H9 (cell line): ENCODE measurements around the gene MT4. TPM values are rescaled to one million over a fixed set of nuclear protein-coding genes. Genes with fewer than 3 reads are reported as not detected.

ENCODE experiments used
- DNase-seq: peaks from one replicate; pipeline ENCODE4 v3.0.0-alpha.2; 2017
- H2AFZ ChIP-seq: one replicate; pipeline ENCODE4 v1.6.1; 2013; ENCODE audit warnings: mild to moderate bottlenecking, low read length, control low read depth, moderate library complexity
- H2AK5ac ChIP-seq: 2 replicates; pipeline ENCODE4 v1.6.1; 2013; ENCODE audit warnings: low read length, control low read depth, mixed read lengths; ENCODE audit not compliant: insufficient read length
- H2BK120ac ChIP-seq: one replicate; pipeline ENCODE4 v1.6.1; 2013; ENCODE audit warnings: low read depth, mild to moderate bottlenecking, low read length, control low read depth, inconsistent platforms; ENCODE audit not compliant: poor library complexity, severe bottlenecking
- H2BK12ac ChIP-seq: 2 replicates; pipeline ENCODE4 v1.6.1; 2013; ENCODE audit warnings: low read length, control low read depth, mixed read lengths, low read depth; ENCODE audit not compliant: insufficient read length
- H2BK15ac ChIP-seq: 2 replicates; pipeline ENCODE4 v1.6.1; 2013; ENCODE audit warnings: low read depth, low read length, control low read depth
- H2BK20ac ChIP-seq: one replicate; pipeline ENCODE4 v1.6.1; 2013; ENCODE audit warnings: low read depth, mild to moderate bottlenecking, low read length, control low read depth, inconsistent platforms; ENCODE audit not compliant: poor library complexity, severe bottlenecking
- H2BK5ac ChIP-seq: 2 replicates; pipeline ENCODE4 v1.6.1; 2013; ENCODE audit warnings: low read length, control low read depth, mixed read lengths; ENCODE audit not compliant: insufficient read length
- H3K14ac ChIP-seq: 2 replicates; pipeline ENCODE4 v1.6.1; 2013; ENCODE audit warnings: low read length, control low read depth; ENCODE audit not compliant: insufficient read depth
- H3K18ac ChIP-seq: 2 replicates; pipeline ENCODE4 v1.6.1; 2013; ENCODE audit warnings: low read depth, mild to moderate bottlenecking, mixed read lengths, low read length, control low read depth; ENCODE audit not compliant: insufficient read length
- H3K23ac ChIP-seq: 2 replicates; pipeline ENCODE4 v1.6.1; 2013; ENCODE audit warnings: low read length, control low read depth, mixed read lengths, low read depth; ENCODE audit not compliant: insufficient read length
- H3K23me2 ChIP-seq: 2 replicates; pipeline ENCODE4 v1.6.1; 2013; ENCODE audit warnings: low read depth, mild to moderate bottlenecking, mixed read lengths, low read length, control low read depth; ENCODE audit not compliant: insufficient read length, poor library complexity, severe bottlenecking
- H3K27ac ChIP-seq: 2 replicates; pipeline ENCODE4 v1.5.1; 2013; ENCODE audit warnings: low read length, control low read depth, mixed read lengths, low read depth; ENCODE audit not compliant: insufficient read length
- H3K27me3 ChIP-seq: 2 replicates; pipeline ENCODE4 v1.6.1; 2013; ENCODE audit warnings: low read length, control low read depth, inconsistent platforms; ENCODE audit not compliant: insufficient read depth
- H3K4ac ChIP-seq: 2 replicates; pipeline ENCODE4 v1.6.1; 2013; ENCODE audit warnings: low read depth, mild to moderate bottlenecking, control low read depth, inconsistent platforms, low read length, moderate library complexity
- H3K4me1 ChIP-seq: 2 replicates; pipeline ENCODE4 v1.6.1; 2013; ENCODE audit warnings: low read length, control low read depth, inconsistent platforms; ENCODE audit not compliant: insufficient read depth
- H3K4me2 ChIP-seq: 2 replicates; pipeline ENCODE4 v1.6.1; 2013; ENCODE audit warnings: low read length, control low read depth, mixed read lengths; ENCODE audit not compliant: insufficient read length, insufficient read depth
- H3K56ac ChIP-seq: 2 replicates; pipeline ENCODE4 v1.6.1; 2013; ENCODE audit warnings: low read depth, mild to moderate bottlenecking, mixed read lengths, low read length, control low read depth; ENCODE audit not compliant: insufficient read length
- H3K79me1 ChIP-seq: 2 replicates; pipeline ENCODE4 v1.6.1; 2013; ENCODE audit warnings: low read depth, mild to moderate bottlenecking, moderate library complexity, low read length, control low read depth, inconsistent platforms; ENCODE audit not compliant: insufficient read depth, poor library complexity, severe bottlenecking
- H3K79me2 ChIP-seq: 2 replicates; pipeline ENCODE4 v1.6.1; 2013; ENCODE audit warnings: low read length, control low read depth, inconsistent platforms; ENCODE audit not compliant: insufficient read depth
- H3K9ac ChIP-seq: 2 replicates; pipeline ENCODE4 v1.6.1; 2013; ENCODE audit warnings: low read length, control low read depth, mixed read lengths; ENCODE audit not compliant: insufficient read length; ENCODE audit errors: extremely low read depth
- H3K9me3 ChIP-seq: one replicate; pipeline ENCODE4 v1.6.1; 2013; ENCODE audit warnings: low read depth, low read length, inconsistent platforms; ENCODE audit not compliant: control insufficient read depth
- H3T11ph ChIP-seq: one replicate; pipeline ENCODE4 v1.6.1; 2013; ENCODE audit warnings: mild to moderate bottlenecking, low read length, control low read depth, inconsistent platforms
- H4K20me1 ChIP-seq: one replicate; pipeline ENCODE4 v1.6.1; 2013; ENCODE audit not compliant: control insufficient read depth, insufficient read length, insufficient read depth
- H4K5ac ChIP-seq: 2 replicates; pipeline ENCODE4 v1.6.1; 2013; ENCODE audit warnings: low read depth, mild to moderate bottlenecking, mixed read lengths, low read length, control low read depth; ENCODE audit not compliant: insufficient read length
- H4K8ac ChIP-seq: replicated peaks from 2 replicates; pipeline ENCODE4 v1.6.1; 2013; ENCODE audit warnings: low read length, control low read depth, mixed read lengths, low read depth; ENCODE audit not compliant: insufficient read length
- H4K91ac ChIP-seq: 2 replicates; pipeline ENCODE4 v1.6.1; 2013; ENCODE audit warnings: low read depth, mild to moderate bottlenecking, moderate library complexity, mixed read lengths, low read length, control low read depth; ENCODE audit not compliant: insufficient read length
- H3K27ac Mint-ChIP-seq, 3 experiments: 2 replicates in 2 of 3; 3 replicates in 1 of 3; pipeline ENCODE4 v1.8.0; 2020 to 2021; ENCODE audit warnings: mixed read lengths in 3 of 3, mild to moderate bottlenecking in 1 of 3, moderate library complexity in 1 of 3
- H3K27me3 Mint-ChIP-seq: 2 replicates; pipeline ENCODE4 v1.8.0; 2021; ENCODE audit warnings: low read depth, mild to moderate bottlenecking, moderate library complexity, mixed read lengths
- H3K36me3 Mint-ChIP-seq, 3 experiments: 2 replicates in 2 of 3; 3 replicates in 1 of 3; pipeline ENCODE4 v1.8.0; 2020 to 2021; ENCODE audit warnings: low read depth in 3 of 3, mixed read lengths in 3 of 3; ENCODE audit not compliant: insufficient read depth in 1 of 3
- H3K4me1 Mint-ChIP-seq, 2 experiments: 2 replicates each; pipeline ENCODE4 v1.8.0; 2020; ENCODE audit warnings: mixed read lengths in 2 of 2
- H3K4me3 Mint-ChIP-seq, 2 experiments: 2 replicates in 1 of 2; 3 replicates in 1 of 2; pipeline ENCODE4 v1.8.0; 2020 to 2021; ENCODE audit warnings: mild to moderate bottlenecking in 2 of 2, mixed read lengths in 2 of 2, moderate library complexity in 1 of 2
- H3K9me3 Mint-ChIP-seq, 2 experiments: 2 replicates in 1 of 2; 3 replicates in 1 of 2; pipeline ENCODE4 v1.8.0; 2020; ENCODE audit warnings: mild to moderate bottlenecking in 2 of 2, mixed read lengths in 2 of 2, moderate library complexity in 1 of 2
- CTCF ChIP-seq: fragments of 200-600 bp; sonication (generic); conservative IDR thresholded peaks from 3 replicates; pipeline ENCODE4 v1.8.0; 2021; ENCODE audit warnings: antibody characterized with exemption, mild to moderate bottlenecking
- total RNA-seq: library from RNA; stranded (reverse); gene quantifications from 2 replicates; pipeline ENCODE4 v1.2.1, GENCODE V29; 2021

Gene MT4
- total RNA-seq, 1 experiment from 2014 or later: not detected

GRCh38 chr16:56549161-56549560 is 15.7 kb upstream of the MT4 start:
- H2BK5ac ChIP-seq: no peak overlapping the region
- no peaks in the 10 kb centered on the region; a peak in 1 of 7 replicates for H3K36me3 Mint-ChIP-seq
- no peak overlapping the region for H3K18ac ChIP-seq
- no peak overlapping the region for H2BK12ac ChIP-seq
- no peak overlapping the region for H3K4me3 Mint-ChIP-seq
- H2BK120ac ChIP-seq: no peak overlapping the region
- DNase-seq: no peak
- no peak overlapping the region for H3K14ac ChIP-seq
- peaks cover 30 to 34% of the 10 kb centered on the region in 2 experiments for H3K4me1 Mint-ChIP-seq
- H2BK15ac ChIP-seq: no peak overlapping the region
- H3K23ac ChIP-seq: no peak overlapping the region
- H3K4me1 ChIP-seq: peaks cover 4% of the 10 kb centered on the region; the same call in 1 of the 2 replicates
- no peaks in the 10 kb centered on the region; a peak in 1 of 5 replicates for H3K9me3 Mint-ChIP-seq
- H3K27me3 Mint-ChIP-seq: peaks cover 13% of the 10 kb centered on the region
- no peak overlapping the region for H2AK5ac ChIP-seq
- H3K27ac Mint-ChIP-seq: no peak overlapping the region
- no peak overlapping the region for H3K56ac ChIP-seq
- no peak overlapping the region for H4K8ac ChIP-seq
- H3K79me2 ChIP-seq: no peaks in the 10 kb centered on the region
- no peak overlapping the region for H3K27ac ChIP-seq
- TF ChIP-seq CTCF: no peak
- no peaks in the 10 kb centered on the region for H3K23me2 ChIP-seq
- H4K91ac ChIP-seq: no peak overlapping the region
- no peak overlapping the region for H4K5ac ChIP-seq
- H3K9me3 ChIP-seq: no peaks in the 10 kb centered on the region
- no peak overlapping the region for H3T11ph ChIP-seq
- H2AFZ ChIP-seq: no peak overlapping the region
- no peak overlapping the region for H2BK20ac ChIP-seq
- H3K4ac ChIP-seq: no peak overlapping the region
- H3K79me1 ChIP-seq: no peaks in the 10 kb centered on the region
- H3K9ac ChIP-seq: no peak overlapping the region
- H3K27me3 ChIP-seq: no peaks in the 10 kb centered on the region
- no peak overlapping the region for H3K4me2 ChIP-seq
- no peaks in the 10 kb centered on the region for H4K20me1 ChIP-seq
